Left lung (tissue), 10 donors: Measurements from ENCODE around the gene AWAT2. TPM values are rescaled to one million over a fixed set of nuclear protein-coding genes. Genes with fewer than 3 reads are reported as not detected.
A peak's percentile ranks its signal among the peaks of the same experiment; 100 is the strongest.

Experiments
- ATAC-seq: fragments of 200-7000 bp; cut with Tn5 transposase; one replicate; pipeline ENCODE4 v1.9.1; 2020; ENCODE audit warnings: moderate library complexity
- DNase-seq, 4 donors: peaks; one replicate each; pipeline ENCODE4 v3.0.0-alpha.2; 2013 to 2020
- H3K27ac ChIP-seq, 2 donors: fragments of 200-600 bp; sonication (generic) in 1 of 2; one replicate each; pipeline versions ENCODE4 v1.5.0 to v1.8.0; 2020 to 2021
- H3K27me3 ChIP-seq, 2 donors: fragments of 200-600 bp; sonication (generic) in 1 of 2; one replicate each; pipeline versions ENCODE4 v1.5.0 to v1.8.0; 2020 to 2021
- H3K36me3 ChIP-seq, 2 donors: fragments of 200-600 bp; sonication (generic) in 1 of 2; one replicate each; pipeline versions ENCODE4 v1.5.0 to v1.8.0; 2020 to 2021
- H3K4me1 ChIP-seq, 2 donors: fragments of 200-600 bp; one replicate each; pipeline ENCODE4 v1.8.0; 2021
- H3K4me3 ChIP-seq, 2 donors: fragments of 200-600 bp; sonication (generic) in 1 of 2; one replicate each; pipeline versions ENCODE4 v1.5.0 to v1.8.0; 2020 to 2021; ENCODE audit warnings: mild to moderate bottlenecking in 1 of 2
- H3K9me3 ChIP-seq, 2 donors: fragments of 200-600 bp; sonication (generic) in 1 of 2; one replicate each; pipeline versions ENCODE4 v1.5.0 to v1.8.0; 2020 to 2021
- CTCF ChIP-seq, 2 donors: fragments of 200-600 bp; sonication (generic) in 1 of 2; IDR thresholded peaks; one replicate each; pipeline versions ENCODE4 v1.5.0 to v1.8.0; 2021; ENCODE audit warnings: antibody characterized with exemption in 2 of 2
- intact Hi-C, 2 donors: fragments of 100-400 bp; cut with DNase I; formaldehyde crosslinking; loops; one replicate each; pipeline versions ENCODE4 v1.11.2 to v1.14.2; 2022
- polyA plus RNA-seq, 6 donors: library from polyadenylated mRNA; unstranded; fragments of 120-200 nt; gene quantifications; one replicate each; pipeline ENCODE4 v1.2.1, GENCODE V29; 2013; ENCODE audit not compliant: insufficient read length in 6 of 6
- total RNA-seq, 2 donors: library from RNA; stranded (reverse); fragmentation: NEBNext Ultra II Directional; extraction: Animal tissue kit (Norgen Biotek cat#: 25700); gene quantifications; one replicate each; pipeline ENCODE4 v1.2.1, GENCODE V29; 2021
- donor health status: DM: no; HTN: yes; CAD: no.
- donor health status: DM: no; HTN: no; CAD: no.

AWAT2 gene
- total and polyA plus RNA-seq, 8 donors: not detected

- H3K36me3 ChIP-seq: no peaks in the 10 kb centered on the region
- peak in 2 of 4 donors; percentile 16 to 24 for DNase-seq
Measured at GRCh38 chrX:70087857-70088630, 38.3 kb upstream of the AWAT2 start.

DNA sequence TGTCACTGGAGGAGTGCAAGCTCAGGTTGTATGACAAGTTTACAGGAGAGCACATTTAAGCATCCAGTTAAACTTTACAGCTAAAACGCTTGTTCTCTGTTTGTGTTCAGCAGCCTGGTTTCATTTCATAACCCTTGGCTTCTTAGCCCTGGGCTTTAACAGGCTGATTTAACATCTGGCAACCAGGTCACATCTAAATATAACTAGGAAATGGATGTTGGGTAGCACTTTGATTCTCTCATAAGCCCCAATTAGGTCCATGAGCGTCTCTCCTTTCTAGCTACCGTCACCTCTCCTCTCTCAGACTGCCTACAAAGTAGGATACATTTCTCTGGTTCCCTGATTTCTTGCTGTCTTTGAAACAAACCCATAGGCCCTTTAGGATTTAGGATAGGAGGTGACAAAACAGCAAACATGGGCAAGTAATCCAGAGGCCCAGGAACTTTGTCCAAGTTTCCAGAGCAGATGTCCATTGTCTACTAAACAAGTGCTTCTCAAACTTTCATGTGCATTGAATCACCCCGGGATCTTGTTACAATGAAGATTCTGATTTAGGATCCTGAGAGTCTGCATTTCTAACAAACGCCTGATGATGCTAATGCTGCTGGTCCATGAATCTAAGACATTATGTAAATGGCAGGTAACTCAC is 35.0 kb upstream of the AWAT2 start:
- Histone ChIP-seq H3K4me3 (no peak overlapping the region), H3K36me3 (no peaks in the 10 kb centered on the region), H3K4me1 (no peaks in the 10 kb centered on the region), H3K27me3 (peaks cover 0 to 24% of the 10 kb centered on the region in 2 donors), H3K27ac (no peak overlapping the region), H3K9me3 (no peaks in the 10 kb centered on the region)
- intact Hi-C loops: no loop called here
- ATAC-seq (no peak), DNase-seq (no peak)
- no peak for TF ChIP-seq CTCF (IDR thresholded peaks at IDR 0.05)

More at GRCh38 chrX:70087857-70088630, 38.3 kb upstream of the AWAT2 start:
- Histone ChIP-seq H3K4me1 (no peaks in the 10 kb centered on the region), H3K4me3 (no peak overlapping the region), H3K27ac (no peak overlapping the region), H3K27me3 (no peaks in the 10 kb centered on the region), H3K9me3 (no peaks in the 10 kb centered on the region)
- intact Hi-C loops: no loop called here
- no peak for ATAC-seq
- TF ChIP-seq CTCF (IDR thresholded peaks at IDR 0.05): no peak

DNA sequence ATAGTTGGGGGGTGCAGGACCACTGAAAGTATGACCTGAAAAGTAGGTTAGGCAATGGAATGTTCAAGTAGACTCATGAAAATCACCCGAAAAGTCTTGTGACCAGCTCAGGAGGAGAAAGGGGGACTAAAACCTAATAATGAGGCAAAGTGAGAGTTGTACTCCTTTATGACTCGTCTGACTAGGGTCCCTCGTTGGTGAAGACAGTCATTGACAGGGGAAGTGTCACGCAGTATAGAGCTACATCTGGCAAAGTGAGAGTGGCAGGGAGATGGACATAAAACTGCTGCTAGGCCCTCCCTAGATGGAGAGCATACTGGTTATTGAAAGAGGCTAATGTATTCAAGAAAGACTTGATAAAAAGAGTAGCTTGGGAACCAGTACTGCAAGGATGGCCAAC is 33.0 kb upstream of the AWAT2 start:
- H3K27me3 ChIP-seq: peaks cover 0 to 32% of the 10 kb centered on the region in 2 donors
- ATAC-seq: no peak
- intact Hi-C loops: no loop called here

GRCh38 chrX:70079870-70080269 is 30.1 kb upstream of the AWAT2 start:
- no peaks in the 10 kb centered on the region for H3K36me3 ChIP-seq
- no peak overlapping the region for H3K4me3 ChIP-seq
- no peak for DNase-seq
- no peaks in the 10 kb centered on the region for H3K9me3 ChIP-seq
- no peaks in the 10 kb centered on the region for H3K4me1 ChIP-seq
- no peak for TF ChIP-seq CTCF (IDR thresholded peaks at IDR 0.05)
- no peak for ATAC-seq
- peaks cover 0 to 32% of the 10 kb centered on the region in 2 donors for H3K27me3 ChIP-seq
- intact Hi-C loops: no loop called here
- no peak overlapping the region for H3K27ac ChIP-seq

More for the DNA sequence above, 33.0 kb upstream of the AWAT2 start:
- Histone ChIP-seq H3K4me1 (no peaks in the 10 kb centered on the region), H3K9me3 (no peaks in the 10 kb centered on the region), H3K4me3 (no peak overlapping the region), H3K36me3 (no peaks in the 10 kb centered on the region), H3K27ac (no peak overlapping the region)
- DNase-seq: no peak
- no peak for TF ChIP-seq CTCF (IDR thresholded peaks at IDR 0.05)

- Histone ChIP-seq H3K9me3 (no peaks in the 10 kb centered on the region), H3K4me1 (no peaks in the 10 kb centered on the region), H3K36me3 (no peaks in the 10 kb centered on the region), H3K27ac (no peak overlapping the region), H3K4me3 (no peak overlapping the region), H3K27me3 (peaks cover 0 to 32% of the 10 kb centered on the region in 2 donors)
- DNase-seq: no peak
- intact Hi-C loops: no loop called here
- no peak for ATAC-seq
- TF ChIP-seq CTCF (IDR thresholded peaks at IDR 0.05): no peak
Measured at GRCh38 chrX:70079297-70079696, 29.6 kb upstream of the AWAT2 start.
